Mesothelial cell of epicardium (in vitro differentiated cells): Measurements from ENCODE around the gene ASB6. TPM values are rescaled to one million over a fixed set of nuclear protein-coding genes. Genes with fewer than 3 reads are reported as not detected.
A peak's percentile ranks its signal among the peaks of the same experiment; 100 is the strongest.

Experiments
- DNase-seq, 2 experiments: peaks; one replicate each; pipeline ENCODE4 v3.0.0; 2021; ENCODE audit warnings: low spot score in 2 of 2; ENCODE audit not compliant: unreplicated experiment in 2 of 2
- H3K27ac Mint-ChIP-seq: 2 replicates; pipeline ENCODE4 v1.8.0; 2021; ENCODE audit warnings: mixed read lengths
- H3K27me3 Mint-ChIP-seq: 2 replicates; pipeline ENCODE4 v1.8.0; 2021; ENCODE audit warnings: low read depth, mixed read lengths
- H3K36me3 Mint-ChIP-seq: 2 replicates; pipeline ENCODE4 v1.8.0; 2021; ENCODE audit warnings: mixed read lengths
- H3K4me1 Mint-ChIP-seq: 2 replicates; pipeline ENCODE4 v1.8.0; 2021; ENCODE audit warnings: mixed read lengths
- H3K4me3 Mint-ChIP-seq: 2 replicates; pipeline ENCODE4 v1.8.0; 2021; ENCODE audit warnings: mild to moderate bottlenecking, moderate library complexity, mixed read lengths
- H3K9me3 Mint-ChIP-seq: 2 replicates; pipeline ENCODE4 v1.8.0; 2021; ENCODE audit warnings: mixed read lengths
- CTCF ChIP-seq: fragments of 200-600 bp; sonication (generic); IDR thresholded peaks from one replicate; pipeline ENCODE4 v1.5.0; 2021; ENCODE audit warnings: antibody characterized with exemption; ENCODE audit not compliant: unreplicated experiment
- total RNA-seq: library from RNA; stranded (reverse); gene quantifications from 3 replicates; pipeline ENCODE4 v1.2.1, GENCODE V29; 2021

Gene ASB6
- total RNA-seq, 1 donor from 2014 or later = 24.6 TPM

- H3K4me3 Mint-ChIP-seq = no peak overlapping the region
- no peak for DNase-seq
- no peak overlapping the region for H3K27ac Mint-ChIP-seq
Observed at GRCh38 chr9:129647635-129648034, 5.7 kb upstream of the ASB6 start.

GRCh38 chr9:129646654-129647053 is 4.7 kb upstream of the ASB6 start:
- H3K4me3 Mint-ChIP-seq = no peak overlapping the region
- H3K9me3 Mint-ChIP-seq = peaks cover 6% of the 10 kb centered on the region
- H3K27ac Mint-ChIP-seq = no peak overlapping the region

More at GRCh38 chr9:129647635-129648034, 5.7 kb upstream of the ASB6 start:
- no peaks in the 10 kb centered on the region for H3K27me3 Mint-ChIP-seq
- TF ChIP-seq CTCF = no peak
- H3K36me3 Mint-ChIP-seq = no peaks in the 10 kb centered on the region
- peaks cover 22% of the 10 kb centered on the region for H3K4me1 Mint-ChIP-seq
- H3K9me3 Mint-ChIP-seq = peaks cover 6% of the 10 kb centered on the region

GRCh38 chr9:129646252-129646651 is 4.3 kb upstream of the ASB6 start:
- H3K4me1 Mint-ChIP-seq = peaks cover 21% of the 10 kb centered on the region
- H3K27ac Mint-ChIP-seq = no peak overlapping the region
- H3K9me3 Mint-ChIP-seq = peaks cover 6% of the 10 kb centered on the region
- no peaks in the 10 kb centered on the region for H3K36me3 Mint-ChIP-seq
- H3K27me3 Mint-ChIP-seq = no peaks in the 10 kb centered on the region
- DNase-seq = no peak
- no peak for TF ChIP-seq CTCF
- no peak overlapping the region for H3K4me3 Mint-ChIP-seq

More at GRCh38 chr9:129646654-129647053, 4.7 kb upstream of the ASB6 start:
- TF ChIP-seq CTCF = no peak
- no peaks in the 10 kb centered on the region for H3K36me3 Mint-ChIP-seq
- DNase-seq = no peak
- H3K4me1 Mint-ChIP-seq = peaks cover 22% of the 10 kb centered on the region
- H3K27me3 Mint-ChIP-seq = no peaks in the 10 kb centered on the region

GRCh38 chr9:129644902-129645301 is 3.0 kb upstream of the ASB6 start:
- peaks cover 6% of the 10 kb centered on the region for H3K9me3 Mint-ChIP-seq
- no peaks in the 10 kb centered on the region for H3K36me3 Mint-ChIP-seq
- no peak for DNase-seq
- no peaks in the 10 kb centered on the region for H3K27me3 Mint-ChIP-seq
- peaks cover 29% of the 10 kb centered on the region for H3K4me1 Mint-ChIP-seq
- TF ChIP-seq CTCF = no peak
- no peak overlapping the region for H3K27ac Mint-ChIP-seq
- no peak overlapping the region for H3K4me3 Mint-ChIP-seq

GRCh38 chr9:129644365-129644764 is 2.4 kb upstream of the ASB6 start:
- DNase-seq = no peak
- H3K4me3 Mint-ChIP-seq = no peak overlapping the region
- peaks cover 2% of the 10 kb centered on the region for H3K36me3 Mint-ChIP-seq
- TF ChIP-seq CTCF = no peak
- peaks cover 6% of the 10 kb centered on the region for H3K9me3 Mint-ChIP-seq
- peaks cover 29% of the 10 kb centered on the region for H3K4me1 Mint-ChIP-seq
- no peaks in the 10 kb centered on the region for H3K27me3 Mint-ChIP-seq
- no peak overlapping the region for H3K27ac Mint-ChIP-seq

- H3K27ac Mint-ChIP-seq = no peak overlapping the region
- H3K4me3 Mint-ChIP-seq = peak overlapping the region; percentile 42
Observed at GRCh38 chr9:129643706-129644105, 1.8 kb upstream of the ASB6 start.

More at GRCh38 chr9:129643706-129644105, 1.8 kb upstream of the ASB6 start:
- peaks cover 2% of the 10 kb centered on the region for H3K36me3 Mint-ChIP-seq
- no peak for TF ChIP-seq CTCF
- no peaks in the 10 kb centered on the region for H3K27me3 Mint-ChIP-seq
- H3K4me1 Mint-ChIP-seq = peaks cover 28% of the 10 kb centered on the region
- DNase-seq = no peak
- H3K9me3 Mint-ChIP-seq = peaks cover 6% of the 10 kb centered on the region
